Neural progenitor cell (in vitro differentiated cells): ENCODE data around the gene KANSL2.

Experiments
- CTCF ChIP-seq: fragments of 200-600 bp; sonication (generic); IDR thresholded peaks from 2 replicates; pipeline ENCODE4 v1.5.1; 2017; ENCODE audit warnings: antibody characterized with exemption, mild to moderate bottlenecking
- EZH2 ChIP-seq: fragments of 200-600 bp; sonication (generic); IDR thresholded peaks from 2 replicates; pipeline ENCODE4 v1.6.1; 2017; ENCODE audit warnings: antibody characterized with exemption, mild to moderate bottlenecking, moderate library complexity
- EZH2phosphoT487 ChIP-seq: fragments of 200-600 bp; sonication (generic); IDR thresholded peaks from 2 replicates; pipeline ENCODE4 v1.6.1; 2017; ENCODE audit warnings: antibody characterized with exemption

- TF ChIP-seq CTCF (no peak), EZH2phosphoT487 (no peak), EZH2 (no peak)
These were observed 52.5 kb downstream of the KANSL2 start for GRCh38 chr12:48629541-48629940.
